GM18508 (cell line): ENCODE measurements around the gene RFC2.
"Not testable (repeated sequence)": the region's sequence is repeated elsewhere in the genome, so short reads cannot be mapped to it uniquely, and the experiment has no call there.

Source experiments
- ATAC-seq: cut with Tn5 transposase; IDR thresholded peaks from one replicate; pipeline ENCODE4 v1.9.1; 2021; ENCODE audit warnings: moderate number of reproducible peaks; ENCODE audit not compliant: insufficient read depth, unreplicated experiment

The RFC2 gene

DNA sequence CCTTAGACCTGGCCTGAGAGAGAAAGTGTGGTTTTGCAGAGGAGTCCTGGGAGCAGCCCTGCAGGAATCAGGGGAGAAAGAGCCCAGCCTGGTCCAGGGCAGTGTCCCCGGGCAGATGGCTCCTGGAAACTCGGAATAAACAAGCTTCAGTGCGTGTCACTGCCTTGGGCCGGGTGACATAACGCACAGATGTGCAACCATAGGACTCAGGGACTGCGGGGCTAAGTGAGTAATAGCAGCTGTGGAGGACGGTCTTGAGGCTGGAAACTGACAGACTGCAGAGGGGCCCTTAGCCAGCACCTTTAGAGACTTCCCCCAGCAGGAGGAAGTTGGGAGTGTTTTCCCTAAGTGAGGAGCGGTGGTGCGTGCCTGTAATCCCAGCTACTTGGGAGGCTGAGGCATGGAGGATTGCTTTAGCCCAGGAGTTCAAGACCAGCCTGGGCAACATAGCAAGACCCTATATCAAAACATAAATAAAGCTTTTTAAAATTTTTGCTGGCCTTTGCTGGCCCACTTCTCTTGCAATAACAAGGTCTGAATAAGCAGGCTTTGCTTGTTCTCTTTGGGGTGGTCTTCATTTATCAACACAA lies 29.8 kb upstream of the RFC2 start:
- no peak for ATAC-seq

DNA sequence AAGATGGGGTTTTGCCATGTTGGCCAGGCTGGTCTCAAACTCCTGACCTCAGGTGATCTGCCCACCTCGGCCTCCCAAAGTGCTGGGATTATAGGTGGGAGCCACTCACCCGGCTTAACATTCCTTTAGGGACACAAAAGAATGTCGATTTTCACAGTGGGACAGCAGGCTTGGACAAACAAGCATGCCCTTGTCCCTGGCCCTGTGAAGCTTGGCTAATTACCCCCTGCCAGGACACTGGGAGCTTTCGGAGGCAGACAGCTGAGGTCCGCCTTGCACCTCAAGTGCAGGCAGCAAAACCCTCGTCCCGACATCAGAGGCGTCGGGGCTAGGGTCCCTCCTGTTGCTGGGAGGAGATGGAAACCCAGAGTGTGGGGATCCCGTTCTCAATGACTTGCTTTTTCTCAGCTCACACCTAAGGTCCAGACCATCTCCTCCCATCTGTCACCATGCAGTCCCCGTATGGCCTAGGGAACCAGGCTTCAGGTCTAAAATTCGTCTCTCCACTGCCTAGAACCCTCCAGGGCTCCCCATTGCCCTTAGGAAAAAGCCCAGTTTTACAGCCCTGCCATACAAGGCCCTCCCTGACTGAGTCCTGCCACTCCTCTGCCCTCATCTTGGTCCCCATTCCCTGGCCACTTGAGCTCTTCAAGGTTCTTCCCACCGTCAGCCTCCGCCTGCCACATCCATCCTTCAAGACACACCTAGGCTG lies 28.7 kb upstream of the RFC2 start:
- ATAC-seq = no peak

DNA sequence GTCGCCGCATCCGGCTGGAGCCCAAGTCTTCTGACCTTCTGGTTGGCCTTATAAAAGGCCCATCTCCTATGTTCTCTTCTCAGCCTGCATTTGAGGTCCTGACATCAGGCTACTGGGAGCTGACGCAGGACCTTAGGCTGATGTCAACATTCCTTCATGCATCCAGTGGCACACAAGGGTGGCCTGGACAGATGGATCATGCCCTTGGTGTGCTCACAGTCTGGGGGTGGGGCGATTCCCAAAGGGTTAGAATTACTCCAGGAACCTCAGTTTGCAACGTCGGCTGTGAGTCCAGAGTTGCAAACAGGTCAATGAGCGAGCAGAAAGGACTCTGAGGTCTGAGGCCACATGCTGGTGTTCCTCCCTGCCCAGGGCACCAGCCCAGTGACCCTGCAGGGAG lies 26.8 kb upstream of the RFC2 start:
- ATAC-seq = no peak

DNA sequence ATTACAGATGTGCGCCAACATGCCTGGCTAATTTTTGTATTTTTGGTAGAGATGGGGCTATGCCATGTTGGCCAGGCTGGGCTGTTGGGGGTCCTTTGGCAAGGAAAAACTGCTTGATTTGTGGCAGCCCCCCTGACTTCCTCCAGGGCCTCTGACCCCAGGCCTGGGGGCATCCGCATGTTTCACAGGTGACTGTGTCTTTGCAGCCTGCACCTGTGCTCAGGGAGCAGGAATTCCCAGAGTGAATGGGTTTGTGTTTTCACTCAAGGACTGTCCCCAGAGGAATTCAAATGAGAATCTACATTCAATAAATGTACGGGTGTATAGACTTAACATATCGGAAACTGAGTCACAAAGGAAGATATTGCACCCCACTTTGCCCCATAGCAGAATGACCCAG lies 23.4 kb upstream of the RFC2 start:
- no peak for ATAC-seq

DNA sequence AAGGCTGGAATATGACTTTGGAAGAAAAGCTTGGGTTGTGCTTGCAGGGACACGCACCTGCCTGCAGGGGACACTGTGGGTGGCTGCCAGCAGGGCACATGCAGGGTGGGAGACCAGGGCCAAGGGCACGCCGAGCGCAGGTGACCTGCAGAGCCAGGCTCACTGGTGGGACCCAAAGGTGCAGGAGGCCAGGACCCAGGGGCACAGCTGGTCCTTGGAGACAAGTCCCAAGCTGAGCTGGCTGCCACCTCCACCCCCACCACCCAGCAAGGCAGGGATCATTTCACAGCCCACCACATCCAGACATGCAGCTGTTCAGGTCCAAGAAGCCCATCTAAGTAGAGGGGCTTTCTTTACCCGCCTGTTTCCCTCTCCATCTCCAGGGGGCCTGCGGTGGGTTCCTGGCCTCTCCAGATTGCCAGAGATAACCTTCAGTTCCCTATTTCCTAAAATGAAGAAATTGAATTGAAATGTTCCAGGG lies 21.2 kb upstream of the RFC2 start:
- ATAC-seq = no peak

DNA sequence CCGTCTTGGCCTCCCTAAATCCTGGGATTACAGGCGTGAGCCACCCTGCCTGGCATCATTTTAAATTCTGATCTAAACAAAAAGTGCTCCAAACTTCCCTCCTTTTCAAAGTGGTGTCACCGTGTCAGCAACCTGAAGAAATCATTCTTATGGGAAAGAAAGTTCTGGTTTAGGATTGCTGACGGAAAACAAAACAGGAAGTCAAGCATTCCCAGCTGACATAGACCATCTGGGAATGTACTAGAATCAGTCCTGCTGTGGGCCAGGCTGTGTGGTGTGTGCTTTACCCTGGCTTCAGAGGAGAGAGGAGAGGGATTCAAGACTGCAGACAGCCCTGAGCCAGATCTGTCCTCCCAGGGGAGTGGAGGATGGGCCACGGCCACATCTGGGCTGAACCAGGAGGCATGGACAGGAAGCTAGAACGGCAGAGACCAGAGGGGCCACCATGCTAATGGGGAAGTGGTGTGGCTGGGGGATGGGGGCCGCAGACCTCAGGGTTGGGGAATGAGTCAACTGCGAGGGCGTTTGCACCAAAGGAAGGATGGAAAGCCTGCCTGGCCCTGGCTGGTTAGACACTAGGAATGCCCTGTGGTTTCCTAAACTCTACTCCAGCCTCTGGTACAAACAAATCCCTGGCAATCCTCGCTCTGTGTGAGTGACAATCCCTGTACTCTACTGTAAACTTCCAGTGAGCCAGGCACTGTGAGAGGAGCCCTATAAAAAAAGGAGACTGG lies 18.3 kb upstream of the RFC2 start:
- peak; percentile 48 for ATAC-seq

DNA sequence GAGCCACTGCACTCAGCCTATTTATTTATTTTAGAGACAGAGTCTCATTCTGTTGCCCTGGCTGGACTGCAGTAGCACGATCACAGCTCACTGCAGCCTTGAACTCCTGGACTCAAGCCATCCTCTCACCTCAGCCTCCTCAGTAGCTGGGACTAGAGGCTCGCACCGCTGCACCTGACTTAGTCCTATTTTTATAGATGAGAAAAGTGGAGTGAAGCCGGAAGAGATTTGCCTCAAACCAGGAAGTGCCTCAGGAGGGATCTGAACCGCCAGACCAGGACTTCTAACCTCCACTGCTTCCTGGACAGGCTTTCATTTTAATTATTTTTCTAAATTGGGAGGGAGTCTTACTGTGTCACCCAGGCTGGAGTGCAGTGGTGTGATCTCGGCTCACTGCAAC lies 17.5 kb upstream of the RFC2 start:
- no peak for ATAC-seq

DNA sequence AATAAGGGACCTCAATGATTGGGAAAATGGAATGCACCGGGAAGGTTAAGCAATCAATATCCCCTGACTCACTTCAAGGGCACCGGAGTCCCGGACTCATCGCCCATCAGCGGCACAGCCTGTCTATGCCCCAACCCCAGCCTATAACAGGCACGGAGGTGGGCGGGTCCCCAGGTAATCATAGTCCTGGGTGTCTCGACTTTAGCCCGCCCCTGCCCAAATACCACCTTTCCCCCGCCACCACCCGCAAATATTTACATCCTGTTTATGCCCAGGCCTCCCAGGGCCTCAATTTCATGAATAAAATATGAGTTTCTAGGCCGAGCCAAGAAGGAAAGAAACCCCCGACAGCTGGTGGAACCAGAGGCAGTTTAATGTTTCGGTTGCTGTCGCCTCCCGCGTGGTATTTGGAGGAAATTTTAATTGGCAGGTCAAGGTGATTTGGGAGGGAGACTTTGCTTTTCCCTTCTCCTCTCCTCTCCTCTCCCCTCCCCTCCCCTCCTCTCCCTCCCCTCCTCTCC lies 15.6 kb upstream of the RFC2 start:
- ATAC-seq = no peak

DNA sequence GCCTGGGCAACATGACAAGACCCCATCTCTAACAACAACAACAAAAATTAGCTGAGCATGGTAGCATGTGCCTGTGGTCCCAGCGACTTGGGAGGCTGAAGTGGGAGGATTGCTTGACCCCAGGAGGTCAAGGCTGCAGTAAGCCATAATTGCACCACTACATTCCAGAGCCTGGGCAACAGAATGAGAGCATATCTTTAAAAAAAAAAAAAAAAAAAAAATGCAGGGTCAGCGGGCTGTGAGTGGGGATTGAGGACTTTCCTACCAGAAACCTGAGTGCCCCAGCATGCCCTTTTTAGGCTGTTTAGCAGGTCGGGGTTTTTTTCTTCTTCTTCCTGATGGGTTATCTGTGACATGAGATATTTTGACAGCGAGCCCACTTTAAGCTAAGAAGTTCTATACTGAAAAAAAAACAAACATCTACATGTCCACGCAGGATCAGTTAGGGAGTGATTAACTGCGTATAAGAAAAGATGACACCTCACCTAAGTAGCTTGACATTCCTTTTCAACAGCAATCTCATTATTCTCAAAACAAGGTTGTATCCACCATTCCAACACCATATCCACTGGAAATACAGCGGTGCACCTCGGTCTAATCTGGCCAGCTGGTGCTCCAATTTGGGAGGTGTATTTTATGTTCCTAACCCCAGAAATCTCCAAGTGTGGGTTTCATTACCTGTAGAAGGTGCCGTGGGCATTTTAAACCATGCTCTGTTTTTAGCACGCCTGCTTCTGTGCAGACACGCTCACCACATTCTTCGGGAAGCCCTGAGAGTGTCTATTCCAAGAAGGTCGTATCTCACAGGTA lies 13.8 kb upstream of the RFC2 start:
- ATAC-seq = no peak

DNA sequence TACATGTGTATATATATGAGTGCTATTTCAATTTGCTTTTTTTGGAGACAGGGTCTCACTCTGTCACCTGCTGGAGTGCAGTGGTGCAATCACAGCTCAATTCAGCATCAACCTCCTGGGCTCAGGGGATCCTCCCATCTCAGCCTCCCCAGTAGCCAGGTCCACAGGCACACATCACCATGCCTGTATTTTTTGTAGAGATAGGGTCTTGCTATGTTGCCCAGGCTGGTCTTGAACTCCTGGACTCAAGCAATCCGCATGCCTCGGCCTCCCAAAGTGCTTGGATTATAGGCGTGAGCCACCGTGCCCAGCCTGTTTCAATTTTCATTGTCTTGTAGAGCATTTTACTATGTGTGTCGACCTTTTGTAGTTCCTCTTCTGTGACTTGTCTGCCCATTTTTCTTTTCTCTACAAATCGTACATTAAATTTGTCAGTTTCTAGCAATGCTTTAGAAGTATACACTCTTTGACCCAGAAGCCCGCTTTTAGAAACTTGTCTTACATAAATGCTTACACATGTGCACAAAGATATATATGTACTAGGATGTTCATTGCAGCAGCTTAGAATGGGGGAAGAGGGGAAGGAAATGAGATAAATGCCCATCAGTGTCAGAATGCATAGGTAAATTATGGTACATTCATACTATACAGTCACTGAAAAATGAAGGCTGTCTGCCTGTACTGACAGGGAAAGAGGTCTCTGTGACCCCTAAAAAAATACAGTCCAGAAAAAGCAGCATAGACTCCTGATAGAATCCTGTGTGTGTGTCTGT lies 12.2 kb upstream of the RFC2 start:
- no peak for ATAC-seq

DNA sequence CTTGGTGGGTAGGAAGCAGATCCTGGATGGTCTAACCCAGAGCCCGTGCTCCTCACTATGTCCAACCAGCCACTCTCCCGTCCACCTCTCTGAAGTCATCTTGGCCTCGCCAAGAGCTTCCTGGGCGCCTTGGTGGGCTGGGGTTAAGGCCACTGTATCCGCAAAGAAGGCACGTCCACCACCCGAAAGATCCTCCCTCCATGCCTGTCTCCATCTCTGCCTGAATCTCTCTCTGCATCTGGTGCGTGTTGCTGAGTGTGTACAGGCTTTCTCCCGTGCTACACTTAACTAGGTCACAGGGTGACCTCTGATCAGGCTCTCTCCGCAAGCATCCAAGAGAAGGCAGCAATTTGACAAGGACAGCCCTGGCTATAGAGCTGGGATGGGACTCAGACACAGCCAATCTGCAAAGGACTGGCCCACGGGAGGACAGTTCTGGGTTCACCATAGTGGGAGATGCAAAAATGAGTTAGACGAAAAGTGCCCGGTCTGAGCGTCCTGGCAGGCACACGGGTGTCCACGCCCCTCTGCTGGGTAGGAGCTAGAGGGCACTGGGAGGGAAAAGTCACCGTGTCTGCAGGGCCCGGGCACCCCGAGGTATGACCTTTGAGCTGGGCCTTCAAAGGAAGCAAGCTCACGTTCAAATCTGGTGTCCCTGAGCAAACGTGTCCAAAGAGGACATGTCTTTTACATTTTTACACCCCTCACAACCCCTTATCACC lies 9.4 kb upstream of the RFC2 start:
- ATAC-seq = no peak

DNA sequence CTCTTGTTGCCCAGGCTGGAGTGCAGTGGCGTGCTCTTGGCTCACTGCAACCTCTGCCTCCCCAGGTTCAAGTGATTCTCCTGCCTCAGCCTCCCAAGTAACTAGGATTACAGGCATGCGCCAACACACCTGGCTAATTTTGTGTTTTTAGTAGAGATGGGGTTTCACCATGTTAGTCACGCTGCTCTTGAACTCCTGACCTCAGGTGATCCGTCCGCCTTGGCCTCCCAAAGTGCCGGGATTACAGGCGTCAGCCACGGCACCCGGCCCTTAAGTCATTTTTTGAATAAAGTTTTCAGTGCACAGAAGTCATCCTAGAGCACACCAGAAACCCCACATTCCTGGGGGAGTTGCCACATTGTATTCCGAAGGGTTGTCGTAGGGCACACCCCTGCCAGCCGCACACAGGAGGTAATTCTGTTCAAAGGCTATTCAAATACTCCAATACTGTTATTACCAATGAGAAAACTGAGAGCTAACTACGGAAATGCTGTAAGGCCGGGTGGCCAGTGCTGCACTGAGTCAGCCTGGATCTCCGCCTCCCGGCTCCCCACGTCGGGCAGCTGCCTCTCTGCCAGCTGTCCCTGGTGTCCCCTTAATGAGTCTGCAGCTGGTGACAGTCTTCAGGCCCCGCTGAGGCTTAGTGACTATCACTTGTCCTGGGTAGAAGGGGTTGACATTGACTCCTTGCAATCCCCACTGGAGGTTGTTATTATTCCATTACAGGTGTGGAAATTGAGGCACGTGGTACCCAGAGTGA lies 8.6 kb upstream of the RFC2 start:
- no peak for ATAC-seq

DNA sequence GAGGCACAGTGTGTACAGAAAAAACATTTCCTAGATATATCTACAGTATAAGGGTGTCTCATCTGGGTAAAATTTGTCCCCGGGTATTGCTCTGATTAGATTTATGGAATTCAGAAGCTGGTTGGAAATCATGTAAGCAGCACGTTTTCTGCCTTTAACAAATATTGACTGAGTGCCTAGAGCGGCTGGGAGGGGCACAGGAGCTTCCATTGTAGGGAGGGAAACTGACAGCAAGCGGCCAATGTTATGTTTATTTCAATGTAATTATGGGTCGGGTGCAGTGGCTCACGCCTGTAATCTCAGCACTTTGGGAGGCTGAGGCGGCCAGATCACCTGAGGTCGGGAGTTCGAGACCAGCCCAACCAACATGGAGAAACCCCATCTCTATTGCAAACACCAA lies 4.4 kb upstream of the RFC2 start:
- no peak for ATAC-seq

DNA sequence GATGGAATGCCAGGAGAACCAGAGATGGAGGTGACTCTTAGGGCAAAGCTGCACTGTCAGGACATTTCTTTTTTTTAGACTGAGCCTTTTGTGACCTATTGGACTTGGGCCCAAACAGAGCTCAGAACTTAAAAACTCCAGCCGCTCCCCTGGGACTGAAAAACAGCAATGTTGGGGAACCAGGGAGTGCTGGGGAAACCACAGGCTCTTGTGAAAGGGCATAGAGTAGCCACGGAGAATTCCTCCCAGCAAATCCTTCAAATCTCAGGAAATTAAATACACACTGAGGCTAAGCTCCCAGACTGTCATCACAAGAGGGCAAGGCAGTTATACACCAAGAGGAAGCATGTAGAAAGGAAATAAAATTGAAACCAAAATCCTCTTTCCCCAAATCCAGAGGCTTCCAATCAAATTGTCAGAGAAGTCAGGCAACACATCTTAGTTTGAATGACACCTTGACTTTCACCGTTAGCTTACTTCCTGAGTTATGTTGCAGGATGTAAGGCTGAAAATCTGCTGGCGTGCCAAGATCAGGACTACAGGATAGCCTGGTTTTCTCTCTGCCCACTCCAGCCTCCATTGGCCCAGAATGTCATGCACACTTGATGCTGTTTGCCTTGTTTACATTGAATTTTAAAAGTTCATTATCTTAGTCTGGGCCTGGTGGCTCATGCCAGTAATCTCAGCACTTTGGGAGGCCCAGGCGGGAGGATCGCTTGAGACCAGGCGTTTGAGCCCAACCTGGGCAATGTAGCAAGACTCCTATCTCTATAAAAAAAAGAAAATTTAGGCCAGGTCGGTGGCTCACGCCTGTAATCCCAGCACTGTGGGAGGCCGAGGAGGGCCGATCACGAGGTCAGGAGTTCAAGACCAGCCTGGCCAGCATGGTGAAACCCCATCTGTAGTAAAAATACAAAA lies 2.6 kb upstream of the RFC2 start:
- no peak for ATAC-seq

DNA sequence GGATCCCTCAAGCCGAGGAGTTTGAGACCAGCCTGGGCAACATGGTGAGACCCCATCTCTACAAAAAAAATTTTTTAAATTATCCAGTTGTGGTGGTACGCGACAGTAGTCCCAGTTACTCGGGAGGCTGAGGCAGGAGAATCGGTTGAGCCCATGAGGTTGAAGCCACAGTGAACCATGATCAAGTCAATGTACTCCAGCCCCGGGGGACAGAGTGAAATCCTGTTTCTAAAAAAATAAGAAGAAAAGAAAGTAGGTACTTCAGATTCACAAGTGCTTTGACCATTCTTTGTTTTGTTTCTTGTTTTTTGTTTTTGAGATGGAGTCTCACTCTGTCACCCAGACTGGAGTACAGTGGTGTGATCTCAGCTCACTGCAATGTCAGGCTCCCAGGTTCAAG lies 1.3 kb upstream of the RFC2 start:
- ATAC-seq = not testable (repeated sequence)

DNA sequence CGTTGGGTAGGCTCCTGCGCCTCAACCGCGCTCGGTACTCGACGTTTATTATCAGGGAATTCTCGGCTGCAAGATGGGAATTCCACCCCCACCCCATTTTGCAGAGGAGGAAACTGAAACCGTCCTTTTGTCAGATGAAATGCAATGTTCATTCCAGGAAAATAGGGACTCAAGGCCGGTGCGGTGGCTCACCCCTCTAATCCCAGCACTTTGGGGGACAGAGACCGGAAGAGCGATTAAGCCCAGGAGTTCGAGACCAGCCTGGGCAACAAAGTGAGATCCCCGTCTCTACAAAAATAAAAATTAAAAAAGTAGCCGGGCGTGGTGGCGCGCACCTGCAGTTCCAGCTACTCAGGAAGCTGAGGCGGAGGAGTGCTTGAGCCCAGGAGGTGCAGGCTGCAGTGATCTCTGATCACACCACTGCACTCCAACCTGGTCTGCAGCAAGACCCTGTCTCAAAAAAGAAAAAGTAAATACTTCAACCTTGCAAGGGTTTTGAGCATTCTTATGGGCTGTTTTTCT lies 720 bp upstream of the RFC2 start:
- no peak for ATAC-seq

DNA sequence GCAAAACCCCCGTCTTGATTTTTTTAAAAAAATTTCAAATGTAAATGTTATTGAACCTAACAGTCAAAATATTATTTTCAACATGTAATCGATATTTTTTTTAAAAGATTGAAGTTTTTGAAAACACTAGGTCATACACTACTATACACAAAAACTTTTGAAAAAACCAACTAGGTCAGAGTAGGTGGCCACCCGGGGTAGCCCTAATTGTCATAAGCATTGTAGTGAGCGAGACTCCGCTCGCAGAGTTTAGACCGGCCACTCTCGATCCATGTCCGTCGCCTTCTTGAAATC lies 417 bp downstream of the RFC2 start:
- no peak for ATAC-seq
